Breast epithelium (tissue), 3 donors: Measurements from ENCODE around the gene CXCR4.

Experiments used
- CTCF ChIP-seq, 3 donors: fragments of 450-650 bp; IDR thresholded peaks; one replicate each; pipeline ENCODE4 v1.5.1; 2016 to 2017; ENCODE audit warnings: antibody characterized with exemption in 3 of 3, mild to moderate bottlenecking in 3 of 3, moderate library complexity in 3 of 3
- POLR2A ChIP-seq: fragments of 450-650 bp; IDR thresholded peaks from one replicate; pipeline ENCODE4 v1.6.1; 2016; ENCODE audit warnings: antibody characterized with exemption, mild to moderate bottlenecking, moderate library complexity
- POLR2AphosphoS5 ChIP-seq, 3 donors: sonication (generic); formaldehyde crosslinking; IDR thresholded peaks; one replicate each; pipeline ENCODE4 v1.6.1; 2017; ENCODE audit warnings: antibody characterized with exemption in 3 of 3

GRCh38 chr2:136119717-136120675 is 2.0 kb upstream of the CXCR4 start:
- TF ChIP-seq POLR2A (no peak), CTCF (IDR thresholded peaks at IDR 0.05) (no peak), POLR2AphosphoS5 (IDR thresholded peaks at IDR 0.05) (no peak)
